IPS-20b (cell line): Measurements from ENCODE around the gene PTPN18.

Experiments used
- H3K27ac ChIP-seq: one replicate; pipeline ENCODE4 v1.5.1; 2013; ENCODE audit warnings: low read length
- H3K27me3 ChIP-seq: 2 replicates; pipeline ENCODE4 v1.6.1; 2013; ENCODE audit warnings: mild to moderate bottlenecking, low read length, inconsistent platforms; ENCODE audit not compliant: insufficient read depth
- H3K36me3 ChIP-seq: 2 replicates; pipeline ENCODE4 v1.6.1; 2013; ENCODE audit warnings: low read depth, mild to moderate bottlenecking, inconsistent platforms, low read length, moderate library complexity; ENCODE audit not compliant: insufficient read depth
- H3K4me1 ChIP-seq: 2 replicates; pipeline ENCODE4 v1.6.1; 2013; ENCODE audit warnings: mild to moderate bottlenecking, control low read depth, inconsistent platforms, low read length, moderate library complexity; ENCODE audit not compliant: insufficient read depth
- H3K4me3 ChIP-seq: 2 replicates; pipeline ENCODE4 v1.5.1; 2013; ENCODE audit warnings: mild to moderate bottlenecking, low read length, inconsistent platforms
- H3K9ac ChIP-seq: 2 replicates; pipeline ENCODE4 v1.6.1; 2013; ENCODE audit warnings: low read depth, mild to moderate bottlenecking, inconsistent platforms, low read length, moderate library complexity
- H3K9me3 ChIP-seq: 2 replicates; pipeline ENCODE4 v1.6.1; 2013; ENCODE audit warnings: mild to moderate bottlenecking, low read depth, low read length, inconsistent platforms; ENCODE audit not compliant: insufficient read depth

Gene PTPN18

GRCh38 chr2:130377491-130377890 is 21.6 kb downstream of the PTPN18 start:
- Histone ChIP-seq H3K4me3 (no peak overlapping the region), H3K4me1 (no peaks in the 10 kb centered on the region), H3K27me3 (no peaks in the 10 kb centered on the region), H3K9me3 (no peaks in the 10 kb centered on the region), H3K9ac (no peak overlapping the region), H3K36me3 (no peaks in the 10 kb centered on the region), H3K27ac (no peak overlapping the region)

GRCh38 chr2:130378206-130378897 is 22.5 kb downstream of the PTPN18 start:
- H3K9me3 ChIP-seq = no peaks in the 10 kb centered on the region
- H3K4me1 ChIP-seq = no peaks in the 10 kb centered on the region
- no peaks in the 10 kb centered on the region for H3K36me3 ChIP-seq
- no peak overlapping the region for H3K27ac ChIP-seq
- H3K9ac ChIP-seq = no peak overlapping the region
- H3K27me3 ChIP-seq = no peaks in the 10 kb centered on the region
- no peak overlapping the region for H3K4me3 ChIP-seq

- no peak overlapping the region for H3K27ac ChIP-seq
- H3K9ac ChIP-seq = no peak overlapping the region
- H3K4me1 ChIP-seq = no peaks in the 10 kb centered on the region
- H3K4me3 ChIP-seq = no peak overlapping the region
- no peaks in the 10 kb centered on the region for H3K36me3 ChIP-seq
- no peaks in the 10 kb centered on the region for H3K27me3 ChIP-seq
- H3K9me3 ChIP-seq = no peaks in the 10 kb centered on the region
These were observed 23.0 kb downstream of the PTPN18 start for GRCh38 chr2:130378898-130379214.

- Histone ChIP-seq H3K27me3 (no peaks in the 10 kb centered on the region), H3K9me3 (no peaks in the 10 kb centered on the region), H3K36me3 (no peaks in the 10 kb centered on the region), H3K9ac (no peak overlapping the region), H3K27ac (no peak overlapping the region), H3K4me3 (no peak overlapping the region), H3K4me1 (no peaks in the 10 kb centered on the region)
These were observed 24.5 kb downstream of the PTPN18 start for GRCh38 chr2:130380096-130380934.

GRCh38 chr2:130381145-130381544 is 25.3 kb downstream of the PTPN18 start:
- Histone ChIP-seq H3K9ac (no peak overlapping the region), H3K4me3 (no peak overlapping the region), H3K9me3 (no peaks in the 10 kb centered on the region), H3K4me1 (no peaks in the 10 kb centered on the region), H3K27me3 (no peaks in the 10 kb centered on the region), H3K36me3 (no peaks in the 10 kb centered on the region), H3K27ac (no peak overlapping the region)

GRCh38 chr2:130381619-130382018 is 25.8 kb downstream of the PTPN18 start:
- Histone ChIP-seq H3K4me3 (no peak overlapping the region), H3K27ac (no peak overlapping the region), H3K27me3 (no peaks in the 10 kb centered on the region), H3K4me1 (no peaks in the 10 kb centered on the region), H3K9ac (no peak overlapping the region), H3K36me3 (no peaks in the 10 kb centered on the region), H3K9me3 (no peaks in the 10 kb centered on the region)

- Histone ChIP-seq H3K9ac (no peak overlapping the region), H3K9me3 (no peaks in the 10 kb centered on the region), H3K4me3 (no peak overlapping the region), H3K27ac (no peak overlapping the region), H3K27me3 (no peaks in the 10 kb centered on the region), H3K4me1 (peaks cover 3% of the 10 kb centered on the region; the same call in 1 of the 2 replicates), H3K36me3 (no peaks in the 10 kb centered on the region)
These were observed 26.6 kb downstream of the PTPN18 start for GRCh38 chr2:130382313-130382917.

- H3K27ac ChIP-seq = no peak overlapping the region
- no peak overlapping the region for H3K4me3 ChIP-seq
- no peaks in the 10 kb centered on the region; the same call in none of the 2 replicates for H3K27me3 ChIP-seq
- H3K9ac ChIP-seq = no peak overlapping the region
- no peaks in the 10 kb centered on the region for H3K9me3 ChIP-seq
- H3K36me3 ChIP-seq = no peaks in the 10 kb centered on the region
- peaks cover 9% of the 10 kb centered on the region; the same call in 1 of the 2 replicates for H3K4me1 ChIP-seq
These were observed 29.9 kb downstream of the PTPN18 start for GRCh38 chr2:130385709-130386108.

- Histone ChIP-seq H3K9ac (no peak overlapping the region), H3K4me1 (peaks cover 10% of the 10 kb centered on the region; the same call in 1 of the 2 replicates)
These were observed 31.2 kb downstream of the PTPN18 start for GRCh38 chr2:130387071-130387400.

GRCh38 chr2:130387804-130388203 is 31.9 kb downstream of the PTPN18 start:
- Histone ChIP-seq H3K9me3 (no peaks in the 10 kb centered on the region), H3K9ac (no peak overlapping the region), H3K27ac (no peak overlapping the region), H3K4me3 (no peak overlapping the region), H3K36me3 (no peaks in the 10 kb centered on the region), H3K27me3 (peaks cover 9% of the 10 kb centered on the region), H3K4me1 (peaks cover 13% of the 10 kb centered on the region)

More at GRCh38 chr2:130387071-130387400, 31.2 kb downstream of the PTPN18 start:
- Histone ChIP-seq H3K27ac (no peak overlapping the region), H3K4me3 (no peak overlapping the region), H3K27me3 (peaks cover 5% of the 10 kb centered on the region), H3K36me3 (no peaks in the 10 kb centered on the region), H3K9me3 (no peaks in the 10 kb centered on the region)

GRCh38 chr2:130388221-130388907 is 32.5 kb downstream of the PTPN18 start:
- no peak overlapping the region for H3K9ac ChIP-seq
- H3K27me3 ChIP-seq = peaks cover 14% of the 10 kb centered on the region

More at GRCh38 chr2:130388221-130388907, 32.5 kb downstream of the PTPN18 start:
- Histone ChIP-seq H3K36me3 (no peaks in the 10 kb centered on the region), H3K9me3 (no peaks in the 10 kb centered on the region), H3K4me3 (no peak overlapping the region), H3K27ac (no peak overlapping the region), H3K4me1 (peaks cover 13% of the 10 kb centered on the region)
